ENCODE data around the gene PDE3B.
"Not testable (repeated sequence)": the region's sequence is repeated elsewhere in the genome, so short reads cannot be mapped to it uniquely, and the experiment has no call there.

PDE3B gene

GRCh38 chr11:14750911-14751310 lies 107.3 kb downstream of the PDE3B start:
- no peak for DNase-seq

GRCh38 chr11:14751975-14752407 lies 108.4 kb downstream of the PDE3B start:
- no peak for DNase-seq

- no peak for DNase-seq
Measured at GRCh38 chr11:14755140-14755539, 111.5 kb downstream of the PDE3B start.

- no peak for DNase-seq
Measured at GRCh38 chr11:14756349-14756748, 112.7 kb downstream of the PDE3B start.

- DNase-seq, result not testable (repeated sequence)
Measured at GRCh38 chr11:14759300-14760012, 115.9 kb downstream of the PDE3B start.

GRCh38 chr11:14764179-14764578 lies 120.6 kb downstream of the PDE3B start:
- no peak for DNase-seq

GRCh38 chr11:14764579-14765527 lies 121.2 kb downstream of the PDE3B start:
- DNase-seq, result peak; percentile 43

GRCh38 chr11:14766585-14766984 lies 123.0 kb downstream of the PDE3B start:
- no peak for DNase-seq

GRCh38 chr11:14768526-14769188 lies 125.1 kb downstream of the PDE3B start:
- no peak for DNase-seq

GRCh38 chr11:14773755-14774154 lies 130.2 kb downstream of the PDE3B start:
- no peak for DNase-seq

- DNase-seq, result no peak
Measured at GRCh38 chr11:14774721-14775120, 131.1 kb downstream of the PDE3B start.

GRCh38 chr11:14775897-14776296 lies 132.3 kb downstream of the PDE3B start:
- DNase-seq, result no peak

GRCh38 chr11:14778460-14778859 lies 134.9 kb downstream of the PDE3B start:
- DNase-seq, result not testable (repeated sequence)

GRCh38 chr11:14783788-14784187 lies 140.2 kb downstream of the PDE3B start:
- DNase-seq, result no peak

GRCh38 chr11:14784230-14784629 lies 140.6 kb downstream of the PDE3B start:
- no peak for DNase-seq

- no peak for DNase-seq
Measured at GRCh38 chr11:14789879-14790484, 146.4 kb downstream of the PDE3B start.

- no peak for DNase-seq
Measured at GRCh38 chr11:14793546-14793945, 149.9 kb downstream of the PDE3B start.

GRCh38 chr11:14796028-14796427 lies 152.4 kb downstream of the PDE3B start:
- DNase-seq, result not testable (repeated sequence)

- DNase-seq, result no peak
Measured at GRCh38 chr11:14803846-14804245, 160.2 kb downstream of the PDE3B start.

GRCh38 chr11:14809466-14809865 lies 165.9 kb downstream of the PDE3B start:
- DNase-seq, result no peak

- DNase-seq, result no peak
Measured at GRCh38 chr11:14812757-14813156, 169.2 kb downstream of the PDE3B start.

- DNase-seq, result no peak
Measured at GRCh38 chr11:14813516-14813915, 169.9 kb downstream of the PDE3B start.

GRCh38 chr11:14818779-14819178 lies 175.2 kb downstream of the PDE3B start:
- no peak for DNase-seq
